ENCODE data around the gene DYRK1B.
"Not testable (repeated sequence)": the region's sequence is repeated elsewhere in the genome, so short reads cannot be mapped to it uniquely, and the experiment has no call there.

The DYRK1B gene

DNA sequence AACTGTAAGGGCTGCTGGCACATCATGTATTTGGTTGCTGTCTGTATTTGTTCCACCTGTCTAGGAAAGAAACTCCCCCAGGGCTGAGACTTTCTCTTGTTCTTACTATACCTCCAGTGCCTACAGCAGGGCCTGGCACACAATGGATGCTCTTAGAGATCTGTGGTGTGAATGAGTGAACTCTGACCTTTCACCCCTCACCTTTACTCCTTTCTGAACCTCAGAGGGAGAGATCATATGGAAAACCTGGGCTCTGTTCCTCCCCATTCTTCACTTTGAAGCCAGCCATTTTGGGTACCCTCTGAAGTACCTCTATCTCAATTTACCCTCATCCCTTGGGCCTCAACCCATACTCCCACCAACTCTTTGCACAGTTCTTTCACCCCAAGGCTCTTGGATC lies 3.1 kb downstream of the DYRK1B start:
- DNase-seq (ENCODE audit: low read depth) = no peak

DNA sequence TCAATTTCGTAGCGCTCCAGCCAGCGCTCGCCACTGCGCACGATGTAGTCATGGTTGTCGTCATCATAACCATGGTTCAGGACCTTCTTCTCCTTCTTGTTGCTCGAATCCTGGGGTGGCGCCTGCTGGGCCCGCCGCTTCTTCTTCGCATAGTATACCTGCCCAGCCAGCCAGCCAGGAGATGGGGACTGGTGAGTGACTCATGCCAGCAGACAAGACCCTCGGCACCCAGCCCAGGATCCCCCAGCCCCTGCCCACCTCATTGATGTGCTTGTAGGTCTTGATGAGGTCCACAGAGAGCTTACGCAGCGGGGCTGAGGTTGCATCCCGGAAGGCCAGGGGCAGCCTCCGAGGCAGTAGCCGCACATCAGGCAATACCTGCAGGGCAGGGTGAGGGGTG lies 3.6 kb downstream of the DYRK1B start:
- no peak for DNase-seq (ENCODE audit: low read depth)

DNA sequence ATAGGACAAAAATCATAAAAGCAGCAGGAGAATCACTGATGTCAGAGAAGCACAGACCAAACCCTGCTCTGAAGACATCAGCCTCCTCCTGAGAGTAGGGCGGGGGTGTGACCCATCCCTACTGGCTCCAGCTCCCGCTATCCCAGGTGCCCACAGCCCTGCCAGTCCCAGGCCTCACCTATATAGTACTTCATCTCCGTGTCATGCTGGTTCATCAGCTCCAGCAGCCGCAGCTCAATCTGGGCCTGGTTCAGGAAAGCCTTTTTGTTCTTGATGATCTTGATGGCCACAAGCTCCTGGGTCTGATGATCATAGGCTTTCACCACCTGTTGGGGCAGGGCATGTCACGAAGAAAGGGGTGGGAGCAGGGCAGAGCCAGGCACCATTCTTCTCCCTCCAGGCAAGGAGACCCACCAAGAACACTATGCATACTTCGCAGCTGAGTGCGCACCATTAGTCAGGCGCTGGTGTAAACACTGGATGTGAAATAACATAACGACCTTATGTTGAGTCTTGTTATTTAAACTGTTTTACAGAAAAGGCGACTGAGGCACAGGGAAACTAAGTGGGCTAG lies 4.2 kb downstream of the DYRK1B start:
- no peak for DNase-seq (ENCODE audit: low read depth)

DNA sequence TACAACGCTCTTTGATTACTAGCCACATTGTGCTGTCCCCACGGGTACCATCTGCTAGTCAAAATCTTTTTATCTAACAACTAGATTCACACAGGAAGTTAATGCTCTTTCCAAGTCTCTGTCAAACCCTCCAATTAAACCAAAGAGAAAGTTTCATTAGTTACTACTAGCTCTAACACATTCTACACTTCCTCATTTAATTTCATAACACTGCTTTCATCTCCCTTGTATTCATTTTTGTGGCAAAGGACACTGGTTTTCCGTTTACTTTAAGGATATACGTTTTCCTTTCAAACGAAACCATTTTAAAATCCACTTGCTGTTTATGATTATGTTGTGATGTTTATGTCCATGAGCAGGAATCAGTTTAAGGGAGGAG lies 5.3 kb downstream of the DYRK1B start:
- DNase-seq (ENCODE audit: low read depth) = no peak

DNA sequence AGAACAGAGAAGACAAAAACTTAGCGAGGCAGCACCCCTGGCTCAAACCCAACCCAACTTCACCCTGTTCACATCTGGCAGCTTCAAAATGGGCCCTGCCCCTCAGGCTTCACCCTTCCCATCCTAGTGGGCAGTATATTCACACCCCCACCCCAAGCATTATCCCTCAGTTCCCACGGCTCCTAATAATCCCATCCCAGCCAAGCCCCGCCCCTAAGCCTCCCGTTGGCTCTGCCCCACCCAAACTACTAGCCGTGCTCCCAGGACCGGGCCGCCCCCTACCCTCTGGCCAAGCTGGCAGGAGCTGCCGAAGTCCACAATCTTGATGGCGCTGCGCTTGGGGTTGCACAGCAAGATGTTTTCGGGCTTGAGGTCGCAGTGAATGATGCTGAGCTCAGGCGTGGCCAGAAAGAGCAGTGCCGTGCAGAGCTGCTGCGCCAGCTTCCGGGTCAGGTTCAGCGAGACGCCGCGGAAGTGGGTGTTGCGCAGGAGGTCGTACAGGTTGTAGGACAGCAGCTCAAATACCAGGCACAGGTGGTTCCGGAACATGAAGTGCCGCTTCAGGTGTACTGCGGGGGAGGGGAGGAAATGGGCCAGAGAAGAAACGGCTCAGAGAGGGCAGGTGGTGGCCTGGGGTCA lies 5.8 kb downstream of the DYRK1B start:
- no peak for DNase-seq (ENCODE audit: low read depth)

DNA sequence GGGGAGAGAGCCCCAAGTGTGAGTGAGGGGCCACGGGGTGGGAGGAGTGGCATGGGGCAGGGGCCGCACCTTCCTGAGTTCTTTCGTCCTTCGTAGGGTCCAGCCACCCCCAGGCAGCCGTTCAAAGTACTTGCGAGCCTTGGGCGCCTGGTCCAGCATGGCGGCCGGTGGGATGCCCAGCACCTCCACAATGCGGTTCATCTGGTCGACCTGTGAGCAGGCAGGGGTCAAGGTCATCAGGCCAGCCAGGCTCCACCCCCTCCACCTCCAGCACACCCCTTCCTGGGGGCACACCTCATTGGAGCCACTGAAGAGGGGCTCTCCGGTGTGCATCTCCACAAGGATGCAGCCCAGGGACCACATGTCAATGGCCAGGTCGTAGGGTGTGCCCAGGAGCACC lies 6.7 kb downstream of the DYRK1B start:
- no peak for DNase-seq (ENCODE audit: low read depth)

DNA sequence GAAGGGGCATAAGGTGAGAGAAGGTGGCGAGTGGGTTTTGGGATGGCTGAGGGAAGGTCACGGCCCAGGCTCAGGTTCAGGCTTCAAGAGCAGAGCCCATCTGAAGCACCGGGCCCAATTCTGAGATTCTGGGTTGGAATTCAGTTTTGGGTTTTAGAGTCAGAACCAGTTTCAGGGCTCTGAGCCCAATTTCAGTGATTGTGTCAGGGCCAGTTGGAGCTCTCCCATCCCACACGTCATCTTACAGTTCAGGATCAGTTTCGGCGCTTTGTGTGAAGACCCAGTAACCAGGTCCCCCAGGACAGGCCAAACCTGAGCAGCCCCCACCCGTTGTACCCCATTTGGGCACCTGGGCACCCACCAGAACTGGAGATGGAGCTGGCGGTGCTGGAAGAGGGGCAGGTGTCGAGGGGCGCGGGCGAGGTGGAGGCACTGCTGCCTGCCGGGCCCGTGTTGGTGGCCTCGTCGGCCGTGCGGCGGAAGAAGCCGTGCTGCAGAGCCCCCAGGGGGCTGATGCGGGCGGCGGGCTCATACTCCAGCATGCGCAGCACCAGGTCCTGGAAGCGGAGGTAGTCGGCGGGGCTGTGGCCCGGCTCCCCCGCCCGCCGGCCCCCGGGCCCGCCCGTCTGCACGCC lies 7.5 kb downstream of the DYRK1B start:
- no peak for DNase-seq (ENCODE audit: low read depth)

DNA sequence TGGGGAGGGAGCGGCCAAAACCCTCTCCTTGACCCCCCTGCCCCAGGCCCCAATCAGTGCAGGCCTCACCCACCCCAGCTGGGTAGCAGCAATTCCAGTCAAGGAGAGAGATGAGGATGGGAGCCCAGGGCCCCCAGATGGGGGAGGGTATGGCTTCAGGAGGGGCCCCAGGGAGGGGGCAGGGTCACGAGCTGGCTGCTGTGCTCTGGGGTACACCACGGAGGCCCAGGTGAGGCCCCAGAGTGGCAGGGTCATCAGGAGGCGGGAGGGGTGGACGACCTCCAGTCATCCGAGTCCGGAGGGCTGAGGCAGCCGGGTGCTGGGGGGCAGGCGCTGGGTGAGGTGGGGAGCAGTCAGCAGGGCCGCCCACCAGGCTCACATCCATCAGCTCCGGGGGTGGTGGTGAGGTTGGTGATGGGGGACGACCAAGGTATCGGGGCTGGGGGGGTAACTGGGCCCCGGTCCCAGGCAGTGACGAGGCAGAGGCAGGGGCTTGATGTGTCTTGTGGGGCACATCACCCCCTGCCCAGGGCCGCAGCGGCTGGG lies 8.4 kb downstream of the DYRK1B start:
- no peak for DNase-seq (ENCODE audit: low read depth)

DNA sequence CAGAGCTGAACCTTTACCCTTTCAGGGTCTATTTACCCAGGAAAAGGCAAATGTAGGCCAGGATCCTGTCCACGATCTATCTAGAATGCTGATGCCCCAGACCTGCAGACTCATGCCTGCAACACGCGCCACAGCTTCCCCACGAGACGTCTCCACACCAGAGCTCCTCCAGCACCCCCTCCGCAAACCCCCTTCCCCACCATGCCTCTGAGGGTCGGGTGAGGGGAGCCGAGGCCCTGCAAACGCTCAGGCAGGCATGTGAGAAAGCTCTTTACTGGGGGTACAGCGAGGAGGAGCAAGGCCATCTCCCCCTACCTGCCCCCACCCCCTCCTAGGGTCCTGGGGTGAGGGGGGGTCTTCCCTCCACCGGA lies 8.9 kb downstream of the DYRK1B start:
- DNase-seq (ENCODE audit: low read depth) = no peak

DNA sequence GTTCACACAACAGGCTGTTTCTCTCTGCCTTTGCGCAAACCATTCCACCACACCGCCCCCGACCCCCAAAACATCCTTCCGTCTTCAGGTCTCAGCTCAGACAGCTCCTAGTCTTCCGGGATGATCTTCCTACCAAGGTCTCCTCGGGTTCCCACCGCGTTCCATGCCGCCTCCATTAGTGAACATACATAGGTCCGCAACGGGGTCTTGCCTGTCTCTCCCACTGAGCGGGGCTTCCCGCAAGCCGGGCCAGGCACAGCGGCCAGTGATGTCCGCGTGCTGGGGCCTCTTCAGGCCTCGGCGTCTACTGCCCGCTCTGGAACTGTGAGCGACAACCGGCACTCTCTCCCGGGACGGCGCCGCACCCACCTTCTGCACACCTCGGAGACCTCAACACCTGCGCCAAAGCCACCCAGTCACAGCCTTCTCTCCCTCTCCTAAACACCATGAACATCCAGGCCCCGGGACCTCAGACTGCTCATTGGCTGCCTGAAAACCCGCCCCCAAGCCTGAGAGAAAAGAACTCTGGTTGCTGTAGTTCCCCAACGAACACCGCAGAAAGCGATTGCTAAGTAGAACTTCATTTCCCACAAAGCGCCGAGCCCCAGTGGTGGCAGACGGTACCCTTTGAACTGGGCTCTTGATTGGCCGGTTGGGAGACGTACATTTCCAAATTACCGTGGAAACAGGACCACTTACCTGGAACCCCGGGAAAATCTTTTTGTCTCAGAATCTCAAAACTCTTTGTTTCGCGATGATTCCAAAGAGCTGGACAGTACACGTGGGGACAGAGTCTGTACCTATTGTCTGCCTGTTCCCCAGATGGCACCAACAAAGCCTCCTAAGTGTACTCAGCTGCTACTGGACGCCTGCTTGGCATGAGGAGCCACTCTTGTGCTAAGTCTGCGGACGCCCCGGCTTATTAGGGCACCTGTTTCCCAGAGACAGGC lies 9.5 kb downstream of the DYRK1B start:
- peak; percentile 82 for DNase-seq (ENCODE audit: low read depth)

DNA sequence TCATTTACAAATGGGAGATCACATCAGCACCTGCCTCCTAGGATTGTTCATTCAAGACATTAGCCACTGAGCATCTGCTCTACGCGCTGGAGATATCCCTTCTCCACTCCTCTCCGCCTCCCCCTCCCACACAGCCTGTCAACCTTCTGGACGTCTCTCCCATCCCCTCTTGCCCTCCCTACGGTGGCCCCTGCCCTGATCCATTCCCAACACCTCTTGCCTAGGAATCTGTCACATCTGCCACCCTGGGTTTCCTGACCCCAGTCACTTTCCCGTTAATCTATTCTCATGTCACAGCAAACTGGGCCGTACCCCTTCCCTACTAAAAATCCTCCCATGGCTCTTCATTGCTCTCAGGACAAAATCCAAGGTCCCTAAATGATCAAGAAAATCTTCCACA lies 10.3 kb downstream of the DYRK1B start:
- no peak for DNase-seq (ENCODE audit: low read depth)

DNA sequence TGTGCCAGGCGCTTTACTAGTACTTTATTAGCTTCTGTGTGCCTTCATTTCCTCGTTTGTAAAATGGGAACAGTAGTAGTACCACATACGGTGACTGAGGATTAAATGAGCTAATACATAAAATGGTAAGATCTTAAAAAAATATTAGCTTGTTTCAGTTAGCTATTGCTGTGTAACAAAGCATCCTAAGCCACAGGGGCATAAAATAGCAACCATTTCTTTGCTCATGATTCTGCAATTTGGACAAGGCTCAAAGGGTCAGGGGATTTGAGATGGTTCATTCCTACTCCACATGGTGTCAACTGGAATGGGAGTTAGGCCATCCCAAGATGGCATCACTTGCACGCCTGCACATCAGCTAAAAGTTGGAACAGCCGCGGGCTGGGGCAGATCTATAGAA lies 13.3 kb downstream of the DYRK1B start:
- no peak for DNase-seq (ENCODE audit: low read depth)

DNA sequence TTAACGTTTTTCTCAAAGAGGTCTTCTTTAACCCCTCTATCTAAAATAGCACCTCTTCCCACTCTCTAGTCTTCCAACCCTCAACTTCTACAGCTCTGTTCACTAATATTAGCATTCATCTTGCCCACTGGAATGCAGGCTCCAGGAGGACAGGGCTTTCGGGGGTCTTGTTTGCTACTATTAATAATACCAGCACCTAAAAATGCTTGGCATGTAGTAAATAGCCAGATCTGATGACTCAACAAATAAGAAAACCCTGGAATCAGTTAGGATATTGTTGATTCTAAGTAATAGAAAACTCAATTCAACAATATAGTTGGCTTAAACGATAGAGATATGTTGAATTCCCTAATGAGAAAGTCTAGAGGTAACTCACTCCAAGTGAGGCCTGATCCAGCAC lies 14.2 kb downstream of the DYRK1B start:
- DNase-seq (ENCODE audit: low read depth) = no peak

DNA sequence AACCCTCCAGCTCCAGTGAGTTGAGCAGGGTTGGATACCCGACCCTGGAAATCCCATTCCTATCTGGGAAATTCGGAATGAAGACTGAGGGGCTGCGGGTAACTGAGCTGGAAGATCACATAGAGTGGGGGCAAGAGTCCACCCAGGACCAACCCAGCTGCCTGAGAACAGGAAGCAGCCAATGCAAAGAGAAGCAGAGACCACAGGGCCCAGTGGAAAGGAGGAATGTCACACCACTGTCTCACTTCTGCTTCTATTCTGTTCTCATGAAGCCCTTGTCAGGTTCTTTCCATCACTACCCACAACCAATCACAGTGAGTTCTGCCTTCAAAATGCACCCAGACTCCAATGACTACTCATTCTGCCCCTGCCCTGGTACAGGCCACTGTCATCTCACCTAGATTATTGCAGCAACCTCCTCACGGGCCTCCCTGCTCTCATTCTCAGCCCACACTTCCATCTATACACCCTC lies 15.3 kb downstream of the DYRK1B start:
- no peak for DNase-seq (ENCODE audit: low read depth)

DNA sequence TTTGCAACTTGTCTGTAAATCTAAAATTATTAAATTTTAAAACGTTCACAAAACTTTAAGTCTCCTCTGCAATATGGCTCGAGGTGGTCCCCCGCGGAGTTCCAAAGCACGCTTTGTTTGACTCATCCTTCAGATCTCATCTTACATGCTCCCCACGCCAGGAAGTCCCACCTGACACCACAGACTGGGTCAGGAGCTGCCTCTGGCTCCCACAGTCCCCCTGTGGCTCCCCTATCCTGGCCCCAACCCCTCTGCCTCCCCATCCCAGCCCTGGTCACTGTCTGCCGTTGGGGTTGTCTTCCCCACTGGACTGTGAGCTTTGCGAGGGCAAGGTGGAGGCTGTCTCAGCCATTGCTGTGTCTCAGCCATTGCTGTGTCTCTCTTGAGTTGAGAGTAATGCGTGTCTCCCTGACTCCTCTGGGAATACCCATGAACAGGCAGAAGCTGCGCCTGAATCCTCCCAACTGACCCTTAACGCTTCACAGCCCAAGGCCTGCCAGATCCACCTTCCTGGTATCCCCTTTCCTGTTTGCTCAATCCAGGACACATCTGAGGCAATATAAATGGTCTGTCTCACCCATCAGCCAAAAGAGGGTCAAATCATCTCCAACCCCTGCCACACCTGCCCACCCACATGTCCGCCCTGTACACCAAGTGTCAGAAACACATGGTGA lies 15.9 kb downstream of the DYRK1B start:
- DNase-seq (ENCODE audit: low read depth) = no peak

DNA sequence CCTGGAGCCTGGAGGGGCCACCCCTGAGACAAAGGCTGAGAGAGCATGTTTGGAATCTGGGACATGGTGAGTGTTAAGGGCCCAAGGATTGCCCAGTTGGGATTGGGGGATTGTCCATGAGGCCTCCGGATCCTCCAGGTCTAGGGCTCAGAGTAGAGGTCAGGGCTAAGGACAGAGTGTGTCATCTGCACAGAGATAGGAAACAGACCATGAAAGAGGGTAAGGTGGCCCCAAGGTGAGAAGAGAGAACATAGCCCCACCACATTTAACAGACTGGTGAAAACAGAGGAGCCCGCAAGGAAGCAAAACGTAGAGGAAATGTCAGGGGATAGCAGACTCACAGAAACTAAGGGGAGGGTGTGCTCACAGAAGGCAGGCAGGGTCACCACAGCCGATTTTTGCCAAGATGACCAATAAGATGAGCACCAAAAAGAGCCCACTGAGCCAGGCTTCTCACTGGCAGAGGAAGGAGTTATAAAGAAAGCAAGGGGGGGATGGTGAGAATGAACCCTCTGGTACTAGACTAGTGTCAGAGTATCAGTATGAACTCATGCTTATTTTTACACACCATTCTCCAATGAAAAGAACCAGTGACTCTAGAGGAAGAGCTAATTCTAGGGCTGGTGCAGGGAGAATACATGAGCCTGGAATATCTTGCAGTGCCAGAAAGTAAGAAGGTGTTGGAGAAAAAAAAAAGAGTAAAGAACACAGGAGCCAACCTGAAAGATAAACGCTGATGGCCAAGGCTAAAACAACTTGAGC lies 17.5 kb downstream of the DYRK1B start:
- no peak for DNase-seq (ENCODE audit: low read depth)

DNA sequence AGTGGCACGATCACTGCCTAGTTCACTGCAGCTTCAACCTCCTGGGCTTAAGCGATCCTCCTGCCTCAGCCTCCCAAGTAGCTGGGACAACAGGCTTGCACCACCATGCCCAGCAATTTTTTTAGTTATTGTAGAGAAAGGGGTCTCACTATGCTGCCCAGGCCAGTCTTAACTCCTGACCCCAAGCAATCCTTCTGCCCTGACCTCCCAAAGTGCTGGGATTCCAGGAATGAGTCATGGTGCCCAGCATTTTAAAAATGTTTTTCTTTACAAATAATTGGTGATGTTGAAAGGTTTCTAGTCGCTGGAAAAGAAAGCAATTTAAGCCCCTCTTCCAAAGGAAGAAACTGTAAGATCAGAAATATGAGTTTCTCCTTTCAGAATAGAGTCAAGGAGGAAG lies 19.4 kb downstream of the DYRK1B start:
- DNase-seq (ENCODE audit: low read depth) = no peak

DNA sequence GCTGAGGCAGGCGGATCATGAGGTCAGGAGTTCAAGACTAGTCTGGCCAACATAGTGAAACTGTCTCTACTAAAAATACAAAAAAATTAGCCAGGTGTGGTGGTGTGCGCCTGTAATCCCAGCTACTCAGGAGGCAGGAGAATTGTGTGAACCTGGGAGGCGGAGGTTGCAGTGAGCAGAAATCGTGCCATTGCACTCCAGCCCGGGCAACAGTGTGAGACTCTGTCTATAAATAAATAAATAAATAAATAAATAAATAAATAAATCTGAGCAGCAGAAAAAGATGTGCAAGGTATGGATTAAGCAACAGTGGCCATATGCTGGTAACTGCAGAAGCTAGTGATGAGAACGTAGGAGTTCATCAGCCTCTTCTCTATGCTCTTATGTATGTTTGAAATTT lies 19.9 kb downstream of the DYRK1B start:
- not testable (repeated sequence) for DNase-seq (ENCODE audit: low read depth)

DNA sequence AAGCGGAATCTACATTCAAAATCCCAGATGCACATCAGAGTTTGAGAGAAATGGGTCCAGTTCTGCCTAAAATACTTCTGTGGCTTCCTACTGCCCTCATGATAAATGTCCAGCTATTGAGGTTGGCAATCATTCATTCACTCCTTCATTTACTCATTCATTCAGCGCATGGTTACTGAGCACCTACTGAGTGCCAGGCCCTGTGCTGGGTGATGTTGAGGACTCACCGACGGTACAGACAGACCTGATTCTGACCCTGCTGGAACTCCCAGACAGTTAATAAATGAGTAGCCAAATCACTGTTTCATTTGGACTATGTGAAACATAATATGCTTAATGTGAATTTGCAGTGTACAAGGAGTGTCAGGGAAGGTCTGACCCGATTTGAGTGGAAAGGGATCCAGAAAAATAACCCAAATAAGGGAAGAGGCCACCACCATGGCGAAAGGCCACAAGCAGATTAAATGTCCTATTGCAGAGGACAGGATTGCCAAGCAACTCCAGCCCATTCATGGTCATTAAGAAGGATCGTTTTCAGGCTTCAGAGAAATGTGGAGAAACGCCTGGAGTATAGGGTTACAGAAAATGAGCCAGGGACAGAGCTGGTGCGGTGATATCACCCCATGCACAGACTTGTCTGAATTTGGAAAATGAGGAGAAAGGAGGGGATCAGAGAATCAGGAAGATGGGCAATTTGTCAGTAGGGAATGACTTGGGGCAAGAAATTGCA lies 20.5 kb downstream of the DYRK1B start:
- no peak for DNase-seq (ENCODE audit: low read depth)

DNA sequence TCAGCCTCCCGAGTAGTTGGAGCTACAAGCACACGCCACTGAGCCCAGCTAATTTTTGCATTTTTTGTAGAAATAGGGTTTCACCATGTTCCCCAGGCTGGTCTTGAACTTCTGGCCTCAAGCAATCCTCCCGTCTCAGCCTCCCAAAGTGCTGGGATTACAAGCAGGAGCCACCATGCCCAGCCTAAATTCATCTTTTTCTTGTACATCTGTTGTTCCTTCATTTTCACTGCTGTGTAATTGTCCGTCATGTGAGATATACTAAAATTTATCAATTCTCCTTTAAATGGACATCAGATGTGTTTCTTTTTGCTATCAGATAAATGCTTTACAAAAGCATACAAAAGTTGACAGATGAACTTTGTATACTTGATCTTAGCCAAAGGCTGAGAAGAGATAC lies 22.9 kb downstream of the DYRK1B start:
- no peak for DNase-seq (ENCODE audit: low read depth)
